Measurements from ENCODE around the gene LAMTOR2.

LAMTOR2 gene

DNA sequence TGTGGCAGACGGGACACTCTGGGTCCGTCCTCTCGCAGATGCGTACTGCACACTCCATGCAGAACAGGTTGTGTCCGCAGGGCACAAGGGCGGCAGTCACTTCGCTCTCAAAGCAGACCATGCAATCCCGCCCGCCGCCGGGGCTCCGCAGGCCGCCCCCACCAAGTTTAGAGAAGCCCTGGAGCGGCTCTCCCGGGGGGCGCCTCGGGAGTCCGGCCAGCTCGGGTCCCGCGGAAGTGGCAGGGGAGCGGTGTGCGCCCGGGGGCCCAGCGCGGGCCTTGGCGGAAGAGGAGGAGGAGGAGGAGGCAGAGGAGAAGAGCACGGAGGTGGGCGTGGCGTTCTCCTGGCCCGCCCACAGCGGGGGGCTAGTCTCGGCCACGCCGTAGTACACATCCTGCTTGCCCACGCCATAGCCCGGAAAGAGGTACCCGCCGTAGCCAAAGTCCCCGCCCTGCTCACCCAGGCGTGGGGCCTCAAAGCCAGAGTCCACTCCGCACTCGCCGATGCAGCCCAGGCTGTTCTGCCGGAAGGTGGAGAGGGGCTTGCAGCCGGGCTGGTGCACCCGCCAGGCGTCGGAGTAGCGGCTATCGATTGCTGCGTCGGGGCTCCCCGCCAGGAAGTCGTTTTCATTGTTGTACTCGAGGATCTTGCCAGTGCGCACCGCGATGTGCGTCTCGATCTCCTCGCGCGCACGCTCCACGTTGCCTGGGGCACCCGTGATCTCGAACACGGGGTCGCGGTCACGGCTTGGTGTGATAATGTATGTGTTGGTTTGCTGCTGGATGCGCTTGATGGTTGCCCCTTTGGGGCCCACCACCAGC lies 22.2 kb downstream of the LAMTOR2 start:
- no peak for DNase-seq

GRCh38 chr1:156077430-156077760 lies 22.8 kb downstream of the LAMTOR2 start:
- no peak for DNase-seq

- no peak for DNase-seq
Measured at GRCh38 chr1:156078728-156079127, 24.1 kb downstream of the LAMTOR2 start.

DNA sequence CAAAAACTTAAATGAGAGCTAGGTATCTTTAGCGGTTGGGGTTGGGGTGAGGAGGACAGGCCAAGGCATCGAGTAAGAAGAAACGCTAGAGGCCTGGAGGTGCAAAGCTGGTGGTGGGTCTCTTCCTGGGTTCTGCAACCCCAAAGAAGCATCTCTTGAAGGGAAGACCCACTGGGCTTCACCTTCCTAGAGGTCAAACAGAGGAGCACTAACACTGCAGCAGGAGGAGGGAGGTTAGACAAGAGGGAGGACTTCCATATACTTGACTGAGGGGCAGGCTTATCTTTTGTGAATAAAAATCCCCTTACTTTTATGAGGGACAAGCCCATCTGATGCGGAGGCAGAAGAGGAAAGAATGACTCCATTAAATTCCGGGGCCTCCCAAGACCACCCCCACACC lies 25.2 kb downstream of the LAMTOR2 start:
- DNase-seq = no peak

DNA sequence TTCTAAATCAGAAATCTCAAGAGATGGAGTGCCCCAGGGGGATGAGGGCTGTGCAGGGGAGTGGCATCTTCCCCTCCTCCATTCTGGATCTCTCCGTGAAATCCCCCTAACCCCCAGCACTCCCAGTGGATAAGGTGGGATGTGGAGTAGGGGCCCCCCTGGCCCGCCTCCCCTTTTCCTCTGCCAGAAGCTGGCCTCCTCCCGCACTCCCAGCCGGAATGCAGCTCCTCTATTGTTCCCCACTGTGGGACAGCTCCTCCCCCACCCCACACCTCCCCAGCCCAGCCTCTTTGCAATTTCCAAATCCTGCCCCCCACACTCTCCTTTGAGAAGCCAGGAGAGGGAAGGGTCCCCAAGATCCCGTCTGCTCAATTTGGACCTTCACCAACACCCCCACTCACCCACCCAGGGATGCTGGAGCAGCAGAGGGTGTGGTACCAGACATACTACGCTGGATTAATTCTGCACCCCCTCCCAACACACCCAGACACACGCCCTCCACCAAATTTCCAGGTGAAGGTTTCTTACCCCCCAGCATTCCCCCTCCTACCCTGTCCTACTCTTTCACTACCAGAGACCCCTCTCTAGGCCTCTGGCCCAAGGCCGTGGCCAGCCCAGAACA lies 25.8 kb downstream of the LAMTOR2 start:
- no peak for DNase-seq

- no peak for DNase-seq
Measured at GRCh38 chr1:156080863-156081179, 26.2 kb downstream of the LAMTOR2 start.

DNA sequence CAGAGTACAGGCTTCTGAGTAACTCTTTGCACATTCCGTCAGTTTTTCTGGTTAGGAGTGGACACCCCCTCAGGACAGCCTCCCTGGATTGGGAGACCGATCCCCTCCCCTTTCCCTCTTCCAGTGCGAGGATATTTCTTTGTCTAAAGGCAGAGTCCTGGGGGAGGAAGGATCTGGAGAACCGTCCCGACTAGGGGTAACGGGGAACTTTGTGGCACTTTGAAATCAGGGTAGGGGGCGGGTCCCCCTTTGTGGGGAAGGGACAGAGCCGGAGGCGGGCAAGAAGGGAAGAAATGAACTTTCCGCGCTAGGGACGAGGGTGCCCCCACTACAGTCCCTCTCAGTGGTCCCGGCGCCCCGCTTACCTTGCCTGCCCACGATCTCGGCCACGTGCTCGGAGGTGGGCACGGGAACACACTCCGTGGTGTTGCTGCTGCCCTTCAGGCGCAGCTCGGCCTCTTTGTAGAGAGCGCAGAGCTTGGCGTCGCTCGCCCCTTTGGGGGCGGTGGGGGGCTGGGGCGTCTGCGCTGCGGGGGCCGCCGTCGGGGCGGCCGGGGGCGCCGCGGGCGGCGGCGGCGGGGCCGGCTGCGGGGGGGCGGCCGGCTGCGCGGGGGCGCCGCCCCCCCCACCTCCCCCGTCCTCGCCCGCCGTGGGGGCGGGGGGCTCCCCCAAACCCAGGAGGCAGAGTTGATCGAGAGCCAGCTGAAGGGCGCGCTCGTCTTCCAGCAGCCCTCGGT lies 26.8 kb downstream of the LAMTOR2 start:
- no peak for DNase-seq

DNA sequence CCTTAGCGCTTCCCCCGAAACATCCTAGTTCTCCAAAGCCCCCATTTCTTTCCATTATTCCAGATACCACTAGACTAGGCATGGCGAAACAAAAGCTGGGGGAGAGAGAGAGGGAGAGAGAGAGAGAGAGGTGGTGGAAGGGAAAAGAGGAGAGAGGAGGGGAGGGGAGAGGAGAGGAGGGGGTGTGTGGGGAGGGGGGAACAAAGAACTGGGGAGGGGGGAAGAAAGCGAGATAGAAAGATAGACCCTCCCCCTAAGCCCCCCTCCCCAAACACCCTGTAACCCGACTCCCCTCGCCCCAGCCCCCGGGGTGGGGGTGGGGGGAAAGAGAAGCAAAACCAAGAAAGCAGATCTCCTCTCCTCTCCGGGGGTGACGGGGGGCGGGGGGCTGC lies 27.3 kb downstream of the LAMTOR2 start:
- DNase-seq = no peak

- peak; percentile 82 for DNase-seq
Measured at GRCh38 chr1:156082309-156083091, 27.9 kb downstream of the LAMTOR2 start, which contains the start of gene MEX3A. Gene MEX3A, minus strand, starts transcription at chr1:156082465. Its CDS starts 467 bp downstream, at chr1:156081998.

- no peak for DNase-seq
Measured at GRCh38 chr1:156083800-156084790, 29.5 kb downstream of the LAMTOR2 start.

DNA sequence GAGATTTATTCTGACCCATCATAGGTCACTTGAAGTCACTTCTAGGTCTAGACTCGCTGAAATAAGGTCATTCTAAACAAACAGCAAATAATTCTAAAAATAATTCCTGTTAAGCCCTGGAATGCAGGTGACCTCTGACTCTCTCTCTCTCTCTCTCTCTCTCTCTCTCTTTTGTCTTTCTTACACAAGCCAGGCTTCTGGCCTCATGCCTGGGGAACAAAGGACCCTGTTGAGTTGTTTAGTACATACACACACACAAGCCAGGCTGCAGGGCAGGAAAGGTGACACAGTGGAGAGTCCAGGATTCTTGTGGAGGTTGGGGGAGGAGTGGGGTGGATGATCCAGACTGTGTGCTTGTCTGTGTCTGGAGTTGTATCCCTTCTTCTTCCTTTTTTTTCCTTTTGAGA lies 31.7 kb downstream of the LAMTOR2 start:
- no peak for DNase-seq

GRCh38 chr1:156089704-156090103 lies 35.1 kb downstream of the LAMTOR2 start:
- no peak for DNase-seq

DNA sequence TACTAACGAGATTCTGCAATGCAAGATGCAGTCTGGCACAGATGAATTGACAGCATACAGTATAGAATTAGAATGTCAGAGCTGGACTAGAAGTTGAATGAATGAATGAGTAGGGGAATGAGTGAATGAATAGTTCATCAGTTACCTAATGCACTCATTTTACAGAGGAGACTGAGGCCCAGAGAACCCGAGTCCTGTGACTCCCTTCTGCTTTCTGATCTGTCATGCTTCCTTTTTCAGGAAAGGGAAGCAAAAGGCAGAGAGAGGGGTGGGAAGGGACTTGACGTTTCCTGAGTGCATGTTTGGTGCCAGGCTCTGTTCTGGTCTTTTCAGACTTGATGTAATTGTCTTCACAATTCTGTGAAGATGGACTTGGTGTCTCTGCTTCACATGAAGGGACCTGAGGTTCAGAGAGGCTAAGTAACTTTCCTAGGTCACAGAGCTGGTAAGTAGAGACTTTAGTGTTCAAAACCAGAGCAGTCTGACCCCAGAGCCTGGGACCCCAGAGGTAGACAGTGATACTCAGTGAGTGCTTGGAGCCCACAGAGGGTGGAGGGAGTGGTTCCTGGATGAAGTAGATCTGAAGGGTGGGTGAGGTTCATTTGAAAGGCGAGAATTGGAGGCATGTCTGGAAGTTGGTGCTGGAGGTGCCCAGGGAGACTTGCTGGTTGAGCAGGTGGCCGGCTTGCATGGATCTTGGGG lies 35.7 kb downstream of the LAMTOR2 start:
- no peak for DNase-seq

- DNase-seq = peak; percentile 92
Measured at GRCh38 chr1:156090840-156091188, 36.2 kb downstream of the LAMTOR2 start.

- DNase-seq = no peak
Measured at GRCh38 chr1:156091610-156092009, 37.0 kb downstream of the LAMTOR2 start.

DNA sequence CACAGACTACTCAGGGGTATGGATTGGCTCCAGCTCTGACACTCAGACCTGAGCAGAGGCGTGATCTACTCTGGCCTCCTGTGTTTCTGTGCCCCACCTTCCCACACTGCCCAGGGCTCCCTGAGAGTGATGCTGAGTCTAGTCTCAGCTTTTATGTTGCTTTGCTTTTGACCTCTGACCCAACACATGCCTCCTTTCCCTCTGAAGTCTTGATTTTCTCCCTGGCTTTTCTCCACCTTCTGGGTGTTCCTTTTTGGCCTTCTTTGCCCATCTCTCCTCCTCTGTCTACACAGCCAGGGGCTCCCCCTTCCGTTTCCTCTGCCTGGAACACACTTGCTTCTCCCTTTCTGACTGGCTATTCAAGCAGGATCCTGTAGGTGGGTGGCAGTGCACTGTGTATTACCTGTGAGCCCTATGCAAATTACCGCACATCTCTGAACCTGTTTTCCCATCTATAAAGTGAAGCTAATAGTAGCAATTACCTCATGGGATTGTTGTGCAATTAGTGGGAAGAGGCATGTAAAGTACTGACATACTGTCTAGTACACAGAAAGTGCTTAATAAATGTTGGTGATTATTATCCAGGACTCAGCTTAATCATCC lies 41.4 kb downstream of the LAMTOR2 start:
- no peak for DNase-seq

DNA sequence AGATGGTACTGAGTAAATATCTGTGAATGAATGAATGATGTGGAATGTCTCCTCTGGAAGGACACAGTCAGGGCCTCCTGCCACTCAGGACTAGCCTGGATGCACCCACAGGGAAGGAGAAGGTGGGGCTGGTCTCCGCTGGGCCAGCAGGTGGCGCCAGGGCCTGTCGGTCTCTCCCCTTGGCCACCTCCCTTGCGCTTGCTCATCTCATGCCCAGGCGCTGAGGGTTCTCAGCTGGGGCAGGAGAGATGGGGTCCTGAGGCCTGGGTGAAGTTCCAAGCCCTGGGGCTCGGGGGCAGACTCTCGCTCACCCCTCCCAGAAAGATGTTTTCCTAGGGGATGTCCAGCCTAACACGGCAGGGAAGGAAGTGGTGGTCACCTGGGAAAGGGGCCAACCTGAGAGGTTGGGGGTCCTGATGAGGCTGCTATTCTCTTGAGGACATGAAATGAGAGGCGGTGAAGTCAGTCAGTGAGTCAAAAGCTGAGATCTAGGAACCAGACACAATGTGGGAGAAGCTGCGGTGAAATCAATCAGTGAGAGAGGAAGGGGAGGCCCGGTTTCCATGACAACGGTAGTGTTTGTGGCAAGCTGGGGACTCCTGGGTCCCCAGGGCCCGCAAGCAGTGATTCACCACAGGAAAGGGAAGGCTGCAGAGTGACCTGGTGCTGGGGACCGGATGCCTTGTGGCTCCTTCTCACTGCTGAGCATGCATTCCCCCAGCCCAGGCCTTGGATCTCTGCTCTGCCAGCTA lies 42.2 kb downstream of the LAMTOR2 start:
- DNase-seq = peak; percentile 53

GRCh38 chr1:156097499-156098178 lies 43.1 kb downstream of the LAMTOR2 start:
- no peak for DNase-seq

- DNase-seq = no peak
Measured at GRCh38 chr1:156098784-156099183, 44.2 kb downstream of the LAMTOR2 start.

- no peak for DNase-seq
Measured at GRCh38 chr1:156099282-156099681, 44.7 kb downstream of the LAMTOR2 start.
